ENCODE data around the gene LCA5L.

DNA sequence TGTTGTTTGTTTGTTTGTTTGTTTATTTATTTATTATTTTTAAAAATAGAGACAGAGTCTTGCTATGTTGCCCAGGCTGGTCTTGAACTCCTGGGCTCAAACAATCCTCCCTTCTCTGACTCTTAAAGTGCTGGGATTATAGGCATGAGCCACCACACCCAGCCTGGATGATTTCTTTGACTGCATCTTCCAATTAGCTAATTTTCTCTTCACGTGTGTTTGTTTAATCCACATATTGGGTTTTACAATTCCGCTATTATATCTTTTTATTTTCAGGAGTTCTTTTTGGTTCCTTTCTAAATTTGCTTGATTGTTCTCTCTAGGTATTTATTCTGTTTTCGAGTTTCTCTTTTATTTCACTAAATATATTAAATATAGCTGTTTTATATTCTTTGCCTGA, 26.0 kb upstream of the LCA5L start:
- no peak for TF ChIP-seq POLR2A (IDR thresholded peaks at IDR 0.05)
- TF ChIP-seq, protein P1, sequence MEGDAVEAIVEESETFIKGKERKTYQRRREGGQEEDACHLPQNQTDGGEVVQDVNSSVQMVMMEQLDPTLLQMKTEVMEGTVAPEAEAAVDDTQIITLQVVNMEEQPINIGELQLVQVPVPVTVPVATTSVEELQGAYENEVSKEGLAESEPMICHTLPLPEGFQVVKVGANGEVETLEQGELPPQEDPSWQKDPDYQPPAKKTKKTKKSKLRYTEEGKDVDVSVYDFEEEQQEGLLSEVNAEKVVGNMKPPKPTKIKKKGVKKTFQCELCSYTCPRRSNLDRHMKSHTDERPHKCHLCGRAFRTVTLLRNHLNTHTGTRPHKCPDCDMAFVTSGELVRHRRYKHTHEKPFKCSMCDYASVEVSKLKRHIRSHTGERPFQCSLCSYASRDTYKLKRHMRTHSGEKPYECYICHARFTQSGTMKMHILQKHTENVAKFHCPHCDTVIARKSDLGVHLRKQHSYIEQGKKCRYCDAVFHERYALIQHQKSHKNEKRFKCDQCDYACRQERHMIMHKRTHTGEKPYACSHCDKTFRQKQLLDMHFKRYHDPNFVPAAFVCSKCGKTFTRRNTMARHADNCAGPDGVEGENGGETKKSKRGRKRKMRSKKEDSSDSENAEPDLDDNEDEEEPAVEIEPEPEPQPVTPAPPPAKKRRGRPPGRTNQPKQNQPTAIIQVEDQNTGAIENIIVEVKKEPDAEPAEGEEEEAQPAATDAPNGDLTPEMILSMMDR (IDR thresholded peaks at IDR 0.05 in 4 of 5, conservative IDR thresholded peaks at IDR 0.05 in 1 of 5) = no peak

All from gastrocnemius medialis (tissue), 4 donors.